HG02678 (cell line): Measurements from ENCODE around the gene WIPF3.

Experiments
- ATAC-seq: cut with Tn5 transposase; IDR thresholded peaks from one replicate; pipeline ENCODE4 v1.9.1; 2021; ENCODE audit warnings: mild to moderate bottlenecking, moderate library complexity; ENCODE audit not compliant: unreplicated experiment

WIPF3 gene

GRCh38 chr7:29808075-29808801 lies 1.9 kb downstream of the WIPF3 start:
- ATAC-seq = no peak

- no peak for ATAC-seq
Measured at GRCh38 chr7:29809533-29810155, 3.3 kb downstream of the WIPF3 start.

- no peak for ATAC-seq
Measured at GRCh38 chr7:29810297-29810696, 4.0 kb downstream of the WIPF3 start.

GRCh38 chr7:29810813-29811482 lies 4.6 kb downstream of the WIPF3 start:
- no peak for ATAC-seq

- no peak for ATAC-seq
Measured at GRCh38 chr7:29811586-29811985, 5.3 kb downstream of the WIPF3 start.

- no peak for ATAC-seq
Measured at GRCh38 chr7:29812185-29812876, 6.0 kb downstream of the WIPF3 start.

GRCh38 chr7:29815181-29816105 lies 9.1 kb downstream of the WIPF3 start:
- ATAC-seq = no peak

GRCh38 chr7:29818308-29818707 lies 12.0 kb downstream of the WIPF3 start:
- no peak for ATAC-seq

- peak; percentile 95 for ATAC-seq
Measured at GRCh38 chr7:29825775-29826529, 19.6 kb downstream of the WIPF3 start.

GRCh38 chr7:29826530-29826822 lies 20.2 kb downstream of the WIPF3 start:
- no peak for ATAC-seq

- ATAC-seq = no peak
Measured at GRCh38 chr7:29826904-29827303, 20.6 kb downstream of the WIPF3 start.

DNA sequence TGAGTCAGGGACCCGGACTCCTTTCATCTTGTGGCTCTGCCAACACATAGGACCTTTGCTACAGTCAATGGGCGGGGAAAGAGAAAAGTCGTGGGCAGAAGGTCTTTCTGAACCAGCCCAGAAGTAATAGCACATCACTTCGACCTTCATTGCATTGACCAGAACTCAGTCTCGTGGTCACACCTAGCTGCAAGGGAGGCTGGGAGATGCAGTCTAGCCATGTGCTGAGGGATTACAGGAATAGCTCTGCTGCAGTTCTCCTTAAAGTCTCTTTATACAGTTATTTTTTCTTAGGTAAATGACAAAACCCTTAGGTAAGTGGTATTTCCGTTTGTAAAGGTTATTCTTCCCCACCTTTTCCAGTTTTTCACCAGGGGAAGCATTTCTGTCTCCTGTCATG lies 25.4 kb downstream of the WIPF3 start:
- no peak for ATAC-seq

DNA sequence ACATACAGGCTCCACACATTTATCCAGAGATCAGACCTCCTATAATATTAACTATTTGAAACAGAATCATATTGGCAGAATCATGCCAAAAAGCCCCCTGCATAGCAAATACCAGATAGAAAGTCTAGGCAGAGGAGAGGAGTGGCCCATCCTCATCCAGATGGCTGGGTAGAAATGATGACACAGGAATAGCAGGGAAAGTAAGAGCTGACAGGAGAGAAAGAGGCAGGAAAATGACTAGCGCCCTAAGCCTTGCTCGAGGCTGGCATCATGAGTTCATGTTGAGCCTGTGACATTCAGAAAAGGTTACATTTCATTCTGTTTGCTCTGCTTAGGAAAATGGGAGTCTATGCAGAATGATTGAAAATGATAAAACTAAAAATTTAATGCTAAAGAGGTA lies 27.6 kb downstream of the WIPF3 start:
- no peak for ATAC-seq

DNA sequence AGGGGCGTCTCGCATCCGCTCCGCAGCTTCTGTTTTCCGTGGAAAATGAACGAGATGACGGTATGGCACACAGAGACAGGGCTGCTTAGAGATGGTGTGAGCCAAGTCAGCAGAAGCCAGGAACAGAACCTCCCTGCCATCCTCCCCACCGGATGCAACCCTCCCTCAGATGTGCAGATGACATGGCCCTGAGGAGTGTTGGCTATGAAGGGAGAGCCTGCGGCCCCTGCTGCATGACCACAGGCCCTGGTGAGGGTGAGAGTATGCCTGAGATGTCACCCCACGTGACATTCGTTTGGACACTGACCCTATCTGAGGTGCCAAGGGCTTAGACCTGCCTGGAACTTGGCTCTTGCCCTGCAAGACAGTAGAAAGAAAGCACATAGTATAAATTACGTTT lies 29.4 kb downstream of the WIPF3 start:
- no peak for ATAC-seq

- ATAC-seq = no peak
Measured at GRCh38 chr7:29839302-29839701, 33.0 kb downstream of the WIPF3 start.

GRCh38 chr7:29839921-29840320 lies 33.6 kb downstream of the WIPF3 start:
- ATAC-seq = no peak

DNA sequence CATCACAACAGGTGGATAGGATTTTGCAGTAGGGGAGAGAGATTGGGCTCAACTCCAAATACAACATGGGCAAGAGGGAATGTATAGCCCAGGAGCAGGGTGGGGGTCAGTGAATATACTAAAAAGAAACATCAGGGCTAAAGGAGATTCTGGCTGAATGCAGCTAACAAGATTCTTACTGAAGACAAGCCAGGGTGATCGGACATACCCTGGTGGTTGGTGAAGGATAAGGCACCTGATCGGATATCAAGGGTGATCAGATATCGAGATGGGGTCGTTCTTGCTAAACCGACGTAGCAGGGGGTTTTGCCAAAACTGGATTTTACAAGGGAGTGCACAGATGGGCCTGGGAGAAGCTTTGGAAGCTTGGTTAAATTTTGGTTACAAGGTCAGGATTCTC lies 34.4 kb downstream of the WIPF3 start:
- ATAC-seq = no peak

DNA sequence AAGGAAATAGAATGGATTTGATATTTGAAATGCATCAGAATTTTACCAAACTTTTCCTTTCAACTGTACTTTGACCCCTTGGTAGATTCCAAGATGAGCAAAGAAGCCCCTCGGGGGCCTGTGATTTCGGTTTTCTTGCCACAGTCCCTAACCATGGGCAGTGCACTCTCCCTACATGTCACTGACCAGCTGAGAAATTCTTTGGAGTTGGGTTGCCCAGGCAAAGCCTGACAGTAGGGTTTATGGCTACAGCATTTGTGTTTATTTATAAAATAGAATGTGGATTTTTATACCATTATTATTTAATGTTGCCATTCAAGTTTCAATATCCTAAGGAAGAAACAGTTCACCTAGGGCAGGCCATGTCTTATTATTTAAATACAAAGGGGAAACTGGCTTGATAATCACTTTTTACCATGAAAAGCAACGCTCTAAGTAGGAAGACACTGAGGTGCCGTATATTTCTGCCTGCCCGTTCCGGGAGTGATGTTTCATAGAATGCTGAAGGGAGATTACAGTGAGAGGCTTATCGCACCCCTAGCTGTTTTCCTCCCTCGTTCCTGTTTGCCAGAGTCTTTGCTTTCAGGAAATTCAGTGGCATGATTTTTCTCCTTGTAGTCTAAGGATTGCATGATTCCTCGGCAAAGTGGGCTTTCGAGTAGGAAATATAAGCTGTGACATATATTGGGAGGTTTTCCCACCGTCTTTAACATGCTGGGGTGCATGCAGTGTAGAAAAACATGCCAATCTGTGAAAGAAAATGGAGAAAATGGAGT lies 35.8 kb downstream of the WIPF3 start:
- ATAC-seq = no peak

DNA sequence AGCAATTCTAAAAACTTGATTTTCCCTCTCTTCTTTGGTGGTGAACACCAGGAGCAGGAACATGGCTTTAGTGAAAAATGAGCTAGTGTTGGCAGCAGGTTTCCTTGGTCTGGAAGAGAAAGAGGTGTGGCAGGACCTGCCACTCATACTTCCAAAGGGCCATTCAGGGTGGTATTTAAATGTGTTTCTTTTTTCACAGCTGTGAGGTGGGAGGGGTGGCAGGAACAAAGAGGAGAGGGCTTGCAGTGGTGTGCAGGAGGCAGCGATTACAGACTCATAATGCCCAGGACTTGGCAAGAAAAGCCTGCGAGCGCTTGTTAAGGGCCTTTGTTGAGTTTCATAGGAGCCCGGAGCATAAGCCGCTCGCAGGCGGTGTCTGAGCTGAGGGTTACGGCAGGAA lies 36.8 kb downstream of the WIPF3 start:
- ATAC-seq = no peak
